ENCODE data around the gene USP22. TPM values are rescaled to one million over a fixed set of nuclear protein-coding genes. Genes with fewer than 3 reads are reported as not detected.
A peak's percentile ranks its signal among the peaks of the same experiment; 100 is the strongest.

Gene USP22
- total RNA-seq, 6 experiments from 2014 or later = 215 to 270 (median 241) TPM

DNA sequence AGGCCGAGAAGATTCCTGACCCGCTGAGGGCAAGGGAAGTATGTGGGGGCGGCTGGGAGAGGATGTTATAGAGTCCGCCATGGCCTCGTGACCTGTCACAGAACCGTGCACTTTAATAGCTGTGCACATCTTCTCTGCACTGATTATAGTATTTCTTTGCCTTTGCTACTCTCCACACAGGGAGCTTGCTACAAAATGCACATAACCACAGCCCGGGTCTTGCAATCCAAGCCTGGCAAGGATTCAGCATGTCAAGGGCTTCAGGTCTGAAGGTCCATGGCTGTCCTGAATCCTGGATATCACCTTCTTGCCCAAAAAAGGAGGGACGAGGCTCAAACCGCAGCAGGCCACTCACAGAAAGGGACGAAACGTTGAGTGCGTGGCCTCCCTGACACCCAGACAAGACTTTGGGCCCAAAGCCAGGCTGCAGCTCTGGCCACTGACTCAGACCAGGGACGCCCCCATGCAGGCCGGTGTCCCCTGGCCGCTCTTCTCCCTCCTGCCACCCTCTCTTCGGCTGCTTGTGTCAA lies 43.7 kb downstream of the USP22 start:
- H3K9me3 Mint-ChIP-seq = no peaks in the 10 kb centered on the region
- no peak for DNase-seq

DNA sequence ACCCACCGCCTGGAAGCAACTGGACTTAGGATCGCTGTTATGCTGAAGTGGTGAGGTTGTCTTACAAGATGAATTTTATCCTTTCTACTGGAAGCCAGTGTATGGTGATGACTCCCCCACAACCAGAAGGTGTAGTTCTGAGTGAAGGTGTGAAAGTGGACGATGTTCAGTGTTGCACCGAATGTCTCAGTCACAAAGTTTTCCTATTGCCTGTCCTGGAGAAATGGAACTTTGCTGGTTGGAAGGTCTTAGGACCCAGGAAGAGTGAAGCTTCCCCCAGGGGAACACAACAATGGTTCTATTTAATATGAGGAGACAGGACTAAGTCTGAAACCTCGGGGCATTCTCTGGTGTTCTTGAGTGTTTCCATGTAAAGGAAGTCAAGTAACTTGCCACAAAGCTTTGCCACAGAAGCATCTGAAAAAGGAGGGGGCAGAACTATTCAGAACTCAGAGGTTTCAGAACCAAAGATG lies 44.2 kb downstream of the USP22 start:
- H3K4me3 Mint-ChIP-seq = no peak overlapping the region

More for the DNA sequence above, 43.7 kb downstream of the USP22 start:
- Mint-ChIP-seq H3K27me3 (ENCODE audit: insufficient read depth) (peaks cover 8% of the 10 kb centered on the region), H3K27ac (peak overlapping the region; percentile 70), H3K4me1 (ENCODE audit: low read depth) (peaks cover 18% of the 10 kb centered on the region), H3K36me3 (ENCODE audit: low read depth) (peaks cover 7% of the 10 kb centered on the region; the same call in 1 of the 2 replicates), H3K4me3 (no peak overlapping the region)
- TF ChIP-seq, protein P1, sequence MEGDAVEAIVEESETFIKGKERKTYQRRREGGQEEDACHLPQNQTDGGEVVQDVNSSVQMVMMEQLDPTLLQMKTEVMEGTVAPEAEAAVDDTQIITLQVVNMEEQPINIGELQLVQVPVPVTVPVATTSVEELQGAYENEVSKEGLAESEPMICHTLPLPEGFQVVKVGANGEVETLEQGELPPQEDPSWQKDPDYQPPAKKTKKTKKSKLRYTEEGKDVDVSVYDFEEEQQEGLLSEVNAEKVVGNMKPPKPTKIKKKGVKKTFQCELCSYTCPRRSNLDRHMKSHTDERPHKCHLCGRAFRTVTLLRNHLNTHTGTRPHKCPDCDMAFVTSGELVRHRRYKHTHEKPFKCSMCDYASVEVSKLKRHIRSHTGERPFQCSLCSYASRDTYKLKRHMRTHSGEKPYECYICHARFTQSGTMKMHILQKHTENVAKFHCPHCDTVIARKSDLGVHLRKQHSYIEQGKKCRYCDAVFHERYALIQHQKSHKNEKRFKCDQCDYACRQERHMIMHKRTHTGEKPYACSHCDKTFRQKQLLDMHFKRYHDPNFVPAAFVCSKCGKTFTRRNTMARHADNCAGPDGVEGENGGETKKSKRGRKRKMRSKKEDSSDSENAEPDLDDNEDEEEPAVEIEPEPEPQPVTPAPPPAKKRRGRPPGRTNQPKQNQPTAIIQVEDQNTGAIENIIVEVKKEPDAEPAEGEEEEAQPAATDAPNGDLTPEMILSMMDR (IDR thresholded peaks at IDR 0.05) = no peak

DNA sequence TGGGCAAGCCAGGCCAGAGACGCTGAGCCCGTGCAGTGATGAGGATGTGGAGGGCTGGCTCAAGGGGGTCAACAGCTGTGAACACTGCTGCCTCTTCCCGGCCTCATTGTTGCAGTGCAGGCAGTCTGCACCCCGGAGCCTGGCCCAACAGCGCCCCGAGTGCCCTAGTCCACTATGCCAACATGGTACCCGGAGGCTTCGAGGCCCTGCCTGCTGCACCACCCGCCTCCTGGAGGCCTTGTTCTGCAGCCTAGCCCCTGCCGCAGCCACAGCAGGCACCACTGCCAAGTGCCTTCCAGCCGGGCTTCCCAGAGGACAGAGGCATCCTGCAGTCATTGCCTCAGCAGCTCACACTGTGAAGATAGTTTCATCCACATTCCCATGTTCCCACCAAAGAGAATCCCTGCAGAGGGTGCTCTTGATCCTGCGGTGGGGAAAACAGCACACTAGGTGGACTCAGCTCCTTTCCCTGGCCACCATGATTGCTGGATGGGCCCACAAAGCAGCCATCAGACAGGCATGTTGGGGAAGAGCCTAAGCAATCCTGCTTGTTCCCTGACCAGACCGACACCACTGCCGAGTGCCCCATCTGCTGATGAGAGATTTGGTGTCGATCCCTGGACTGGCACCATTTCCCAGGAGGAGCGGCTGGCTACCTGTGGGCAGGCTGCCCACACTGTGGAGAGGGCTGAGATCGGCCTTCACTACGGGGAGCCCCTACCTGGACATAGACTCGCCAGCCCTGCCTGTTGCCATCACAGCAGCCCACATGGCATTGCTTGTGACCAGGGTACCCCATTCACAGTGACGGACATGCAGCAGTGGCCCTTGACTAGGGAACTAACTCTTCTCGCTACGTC lies 44.9 kb downstream of the USP22 start:
- Mint-ChIP-seq H3K27ac (no peak overlapping the region), H3K36me3 (ENCODE audit: low read depth) (peaks cover 7% of the 10 kb centered on the region; the same call in 1 of the 2 replicates), H3K9me3 (no peaks in the 10 kb centered on the region), H3K4me3 (no peak overlapping the region), H3K27me3 (ENCODE audit: insufficient read depth) (peaks cover 8% of the 10 kb centered on the region), H3K4me1 (ENCODE audit: low read depth) (peaks cover 24% of the 10 kb centered on the region)
- TF ChIP-seq, protein P1 (IDR thresholded peaks at IDR 0.05) = no peak
- no peak for DNase-seq

More for the DNA sequence above, 44.2 kb downstream of the USP22 start:
- H3K9me3 Mint-ChIP-seq = no peaks in the 10 kb centered on the region
- H3K27me3 Mint-ChIP-seq (ENCODE audit: insufficient read depth) = peaks cover 8% of the 10 kb centered on the region
- peaks cover 18% of the 10 kb centered on the region for H3K4me1 Mint-ChIP-seq (ENCODE audit: low read depth)
- peak overlapping the region; percentile 7 for H3K27ac Mint-ChIP-seq
- DNase-seq = no peak
- peaks cover 7% of the 10 kb centered on the region; the same call in 1 of the 2 replicates for H3K36me3 Mint-ChIP-seq (ENCODE audit: low read depth)
- TF ChIP-seq, protein P1 (IDR thresholded peaks at IDR 0.05) = no peak

DNA sequence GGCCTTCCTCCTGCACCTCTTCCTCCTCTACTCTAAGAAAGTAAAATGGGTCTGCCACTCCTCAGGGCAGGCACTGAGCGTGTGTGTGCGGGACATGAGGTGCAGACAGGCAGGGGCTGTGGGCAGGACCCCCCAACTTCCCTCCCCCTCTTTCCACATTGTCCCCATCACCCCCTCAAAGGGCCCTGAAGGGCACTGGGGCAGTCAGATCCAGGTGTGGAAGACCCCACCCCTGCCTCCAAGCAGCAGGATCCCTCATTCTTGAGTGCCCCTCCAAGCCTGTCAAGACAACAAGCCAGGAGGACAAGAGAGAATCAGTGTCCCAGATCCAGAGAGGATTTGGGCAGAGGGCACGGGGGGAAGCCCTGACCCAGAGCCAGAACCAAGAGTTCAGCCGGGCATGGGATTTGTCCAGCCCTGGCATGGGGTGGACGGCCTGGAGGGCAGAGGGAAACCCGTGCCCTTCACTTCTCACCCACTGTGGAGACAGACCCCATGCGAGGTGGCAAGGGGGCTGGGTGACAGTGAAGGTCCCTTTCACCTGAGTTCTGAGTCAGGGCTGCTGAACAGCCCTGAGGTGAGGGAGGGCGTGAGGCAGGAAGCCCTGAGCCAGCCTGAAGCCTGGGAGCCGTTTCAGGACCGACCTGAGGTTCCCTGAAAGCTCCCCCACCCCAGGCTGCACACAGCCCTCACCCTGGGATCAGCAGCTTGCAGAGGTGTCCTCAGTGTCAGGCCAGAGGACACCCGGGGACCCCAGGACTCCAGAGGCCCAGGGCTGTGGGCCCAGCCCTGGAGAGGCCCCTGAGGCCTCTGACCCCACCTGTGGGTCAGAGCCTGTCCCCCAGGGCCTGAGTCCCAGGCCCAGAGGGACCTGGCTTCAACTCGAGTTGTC lies 45.8 kb downstream of the USP22 start:
- no peaks in the 10 kb centered on the region for H3K9me3 Mint-ChIP-seq
- no peak for DNase-seq
- no peak overlapping the region for H3K4me3 Mint-ChIP-seq
- peaks cover 7% of the 10 kb centered on the region for H3K27me3 Mint-ChIP-seq (ENCODE audit: insufficient read depth)
- TF ChIP-seq, protein P1 (IDR thresholded peaks at IDR 0.05) = no peak
- H3K27ac Mint-ChIP-seq = no peak overlapping the region; the same call in 1 of the 2 replicates
- peaks cover 27% of the 10 kb centered on the region for H3K4me1 Mint-ChIP-seq (ENCODE audit: low read depth)
- H3K36me3 Mint-ChIP-seq (ENCODE audit: low read depth) = peaks cover 6% of the 10 kb centered on the region; the same call in 1 of the 2 replicates
